Spleen (tissue), 11 donors: ENCODE measurements around the gene KIAA0586. TPM values are rescaled to one million over a fixed set of nuclear protein-coding genes. Genes with fewer than 3 reads are reported as not detected.

Experiments used
- DNase-seq: peaks from one replicate; pipeline ENCODE4 v3.0.0-alpha.2; 2020
- H3K27ac ChIP-seq, 8 donors: fragments of 200-600 bp; sonication (generic) in 7 of 8; 1 replicate in 4 of 8; 2 replicates in 4 of 8; pipeline versions ENCODE4 v1.5.0 to v1.8.0; 2016 to 2021; ENCODE audit warnings: inconsistent platforms in 4 of 8, mild to moderate bottlenecking in 4 of 8, moderate library complexity in 1 of 8
- H3K27me3 ChIP-seq, 7 donors: fragments of 200-600 bp; sonication (generic) in 6 of 7; replicated peaks in 1 of 7; 1 replicate in 4 of 7; 2 replicates in 3 of 7; pipeline versions ENCODE4 v1.5.0 to v1.8.0; 2016 to 2021; ENCODE audit warnings: inconsistent platforms in 3 of 7, mild to moderate bottlenecking in 1 of 7
- H3K36me3 ChIP-seq, 6 donors: fragments of 200-600 bp; sonication (generic) in 5 of 6; 1 replicate in 4 of 6; 2 replicates in 2 of 6; pipeline versions ENCODE4 v1.5.0 to v1.8.0; 2016 to 2021; ENCODE audit warnings: inconsistent platforms in 2 of 6
- H3K4me1 ChIP-seq, 6 donors: fragments of 200-600 bp; sonication (generic) in 5 of 6; 1 replicate in 3 of 6; 2 replicates in 3 of 6; pipeline versions ENCODE4 v1.5.0 to v1.8.0; 2016 to 2021; ENCODE audit warnings: inconsistent platforms in 3 of 6
- H3K4me3 ChIP-seq, 8 donors: fragments of 200-600 bp; sonication (generic) in 7 of 8; 1 replicate in 4 of 8; 2 replicates in 4 of 8; pipeline versions ENCODE4 v1.5.0 to v1.8.0; 2016 to 2021; ENCODE audit warnings: inconsistent platforms in 4 of 8, mild to moderate bottlenecking in 4 of 8, moderate library complexity in 2 of 8
- H3K9me3 ChIP-seq, 8 donors: fragments of 200-600 bp; sonication (generic) in 7 of 8; 1 replicate in 4 of 8; 2 replicates in 4 of 8; pipeline versions ENCODE4 v1.5.0 to v1.8.0; 2016 to 2021; ENCODE audit warnings: inconsistent platforms in 4 of 8
- CTCF ChIP-seq, 11 experiments: fragments of 200-600 bp in 7 of 11; fragments of 450-650 bp in 4 of 11; sonication (generic) in 4 of 11; IDR thresholded peaks in 8 of 11; conservative IDR thresholded peaks in 3 of 11; 1 replicate in 7 of 11; 2 replicates in 4 of 11; pipeline versions ENCODE4 v1.4.0 to v1.8.0; 2016 to 2021; ENCODE audit warnings: antibody characterized with exemption in 11 of 11, inconsistent platforms in 4 of 11, mild to moderate bottlenecking in 1 of 11
- POLR2A ChIP-seq, 3 donors: fragments of 450-650 bp; IDR thresholded peaks; one replicate each; pipeline ENCODE4 v1.5.1; 2017; ENCODE audit warnings: antibody characterized with exemption in 3 of 3, mild to moderate bottlenecking in 1 of 3
- POLR2AphosphoS5 ChIP-seq, 3 donors: sonication (generic); formaldehyde crosslinking; IDR thresholded peaks; one replicate each; pipeline ENCODE4 v1.5.1; 2017; ENCODE audit warnings: antibody characterized with exemption in 3 of 3
- WGBS, 5 donors: extraction: QIAGEN DNeasy Blood & Tissue Kit in 3 of 5; methylation state at CpG; one replicate each; pipeline versions ENCODE4 v1.1.5 to v1.1.7; 2013 to 2018; 5-methylcytosine and 5-hydroxymethylcytosine counted together
- intact Hi-C: fragments of 100-400 bp; cut with DNase I; formaldehyde crosslinking; loops from one replicate; pipeline ENCODE4 v1.15.0; 2023; ENCODE audit warnings: low total_unique reads
- polyA plus RNA-seq, 3 donors: library from polyadenylated mRNA; stranded (reverse); fragments of 200-250 nt; gene quantifications; one replicate each; pipeline ENCODE4 v1.2.1, GENCODE V29; 2013
- total RNA-seq, 7 donors: library from RNA; depleted of rRNA in 3 of 7; stranded (reverse); fragments of >200 nt in 3 of 7; fragmentation: NEBNext Ultra II Directional in 4 of 7; extraction: Animal tissue kit (Norgen Biotek cat#: 25700) in 4 of 7; gene quantifications; one replicate each; pipeline versions ENCODE4 v1.1.0 to v1.2.1, GENCODE V29; 2016 to 2021
- donor health status: healthy with polysubstance abuse.
- donor health status: DM: no; HTN: no; CAD: no; lungs with moderate emphysema.
- donor health status: DM: no; HTN: no; CAD: no.
- donor health status: Bipolar disorder and iron deficiency.
- donor health status: healthy.
- donor health status: DM: no; HTN: no; CAD: no.
- donor health status: DM: yes; HTN: yes; CAD: no.

KIAA0586 gene
- total and polyA plus RNA-seq, 10 donors = 4.7 to 27.5 (median 20.1) TPM

- WGBS, 5 donors = 84 to 99% (median 94%) methylated on average over 5 of the region's 5 CpGs
- Histone ChIP-seq H3K27me3 (no peaks in the 10 kb centered on the region), H3K27ac (no peak overlapping the region), H3K4me3 (no peak overlapping the region), H3K36me3 (peaks cover 10 to 100% (median 57%) of the 10 kb centered on the region in 6 donors), H3K9me3 (no peaks in the 10 kb centered on the region), H3K4me1 (no peaks in the 10 kb centered on the region)
- DNase-seq = no peak
- TF ChIP-seq POLR2AphosphoS5 (IDR thresholded peaks at IDR 0.05) (no peak), POLR2A (IDR thresholded peaks at IDR 0.05) (no peak), CTCF (IDR thresholded peaks at IDR 0.05 in 8 of 11, conservative IDR thresholded peaks at IDR 0.05 in 3 of 11) (no peak)
- intact Hi-C loops = no loop called here
Measured at GRCh38 chr14:58444627-58445026, 17.1 kb downstream of the KIAA0586 start.

- Histone ChIP-seq H3K9me3 (no peaks in the 10 kb centered on the region), H3K36me3 (peaks cover 2 to 99% (median 51%) of the 10 kb centered on the region in 6 donors), H3K27me3 (no peaks in the 10 kb centered on the region), H3K4me3 (no peak overlapping the region), H3K4me1 (no peaks in the 10 kb centered on the region), H3K27ac (no peak overlapping the region)
- TF ChIP-seq POLR2AphosphoS5 (IDR thresholded peaks at IDR 0.05) (no peak), POLR2A (IDR thresholded peaks at IDR 0.05) (no peak), CTCF (IDR thresholded peaks at IDR 0.05 in 8 of 11, conservative IDR thresholded peaks at IDR 0.05 in 3 of 11) (no peak)
- intact Hi-C loops = no loop called here
- 85 to 90% (median 88%) methylated on average over 9 of the region's 9 CpGs for WGBS, 5 donors
- no peak for DNase-seq
Measured at GRCh38 chr14:58455593-58456265, 28.2 kb downstream of the KIAA0586 start.

- no peaks in the 10 kb centered on the region for H3K4me1 ChIP-seq
- no peaks in the 10 kb centered on the region for H3K27me3 ChIP-seq
- H3K27ac ChIP-seq = no peak overlapping the region
- TF ChIP-seq CTCF (IDR thresholded peaks at IDR 0.05 in 8 of 11, conservative IDR thresholded peaks at IDR 0.05 in 3 of 11) = no peak
- TF ChIP-seq POLR2AphosphoS5 (IDR thresholded peaks at IDR 0.05) = no peak
- TF ChIP-seq POLR2A (IDR thresholded peaks at IDR 0.05) = no peak
- 93 to 96% (median 95%) methylated on average over 2 of the region's 2 CpGs for WGBS, 5 donors
- H3K36me3 ChIP-seq = peaks cover 2 to 99% (median 51%) of the 10 kb centered on the region in 6 donors
- H3K9me3 ChIP-seq = no peaks in the 10 kb centered on the region
- no peak for DNase-seq
- H3K4me3 ChIP-seq = no peak overlapping the region
- intact Hi-C loops = no loop called here
Measured at GRCh38 chr14:58460772-58461171, 33.3 kb downstream of the KIAA0586 start.

- no peak for TF ChIP-seq POLR2A (IDR thresholded peaks at IDR 0.05)
- no peak for TF ChIP-seq CTCF (IDR thresholded peaks at IDR 0.05 in 8 of 11, conservative IDR thresholded peaks at IDR 0.05 in 3 of 11)
- no peak for TF ChIP-seq POLR2AphosphoS5 (IDR thresholded peaks at IDR 0.05)
- Histone ChIP-seq H3K27me3 (no peaks in the 10 kb centered on the region), H3K4me3 (no peak overlapping the region), H3K9me3 (no peaks in the 10 kb centered on the region), H3K4me1 (no peaks in the 10 kb centered on the region), H3K36me3 (peaks cover 2 to 100% (median 65%) of the 10 kb centered on the region in 6 donors), H3K27ac (no peak overlapping the region)
- 95 to 100% (median 97%) methylated on average over 2 of the region's 2 CpGs for WGBS, 5 donors
- intact Hi-C loops = no loop called here
- DNase-seq = no peak
Measured at GRCh38 chr14:58463147-58463546, 35.6 kb downstream of the KIAA0586 start.
